SK-N-SH (cell line): Measurements from ENCODE around the gene USP34.

ENCODE experiments used
- GATA2 ChIP-seq: sonication (generic); formaldehyde crosslinking; IDR thresholded peaks from 2 replicates; pipeline ENCODE4 v1.5.0; 2020; ENCODE audit warnings: mild to moderate bottlenecking, missing genetic modification reagents
- JUND ChIP-seq: IDR thresholded peaks from 2 replicates; pipeline ENCODE4 v1.4.0; 2012
- MEF2A ChIP-seq: IDR thresholded peaks from 2 replicates; pipeline ENCODE4 v1.4.0; 2012; ENCODE audit warnings: low read depth, borderline replicate concordance
- NFIC ChIP-seq: IDR thresholded peaks from 2 replicates; pipeline ENCODE4 v1.4.0; 2012; ENCODE audit warnings: borderline replicate concordance
- POLR2AphosphoS5 ChIP-seq: IDR thresholded peaks from 2 replicates; pipeline ENCODE4 v1.6.1; 2012; ENCODE audit warnings: low read depth, low read length
- RAD21 ChIP-seq: IDR thresholded peaks from 2 replicates; pipeline ENCODE4 v1.6.1; 2012; ENCODE audit warnings: mild to moderate bottlenecking, low read length
- REST ChIP-seq: IDR thresholded peaks from 2 replicates; pipeline ENCODE4 v1.6.1; 2012; ENCODE audit warnings: mild to moderate bottlenecking, low read depth, low read length, moderate library complexity
- TCF12 ChIP-seq: IDR thresholded peaks from 2 replicates; pipeline ENCODE4 v1.4.0; 2012
- TEAD4 ChIP-seq: IDR thresholded peaks from 2 replicates; pipeline ENCODE4 v1.4.0; 2012; ENCODE audit warnings: mild to moderate bottlenecking, borderline replicate concordance; ENCODE audit not compliant: insufficient read depth
- TF ChIP-seq, protein P1 (sequence below): fragments of 150-350 bp; IDR thresholded peaks from 2 replicates; pipeline ENCODE4 v1.6.1; 2017; ENCODE audit warnings: antibody characterized with exemption, low read length, low read depth, borderline replicate concordance
- TF ChIP-seq, protein P2 (sequence below): IDR thresholded peaks from 2 replicates; pipeline ENCODE4 v1.4.0; 2012; ENCODE audit warnings: low read depth

DNA sequence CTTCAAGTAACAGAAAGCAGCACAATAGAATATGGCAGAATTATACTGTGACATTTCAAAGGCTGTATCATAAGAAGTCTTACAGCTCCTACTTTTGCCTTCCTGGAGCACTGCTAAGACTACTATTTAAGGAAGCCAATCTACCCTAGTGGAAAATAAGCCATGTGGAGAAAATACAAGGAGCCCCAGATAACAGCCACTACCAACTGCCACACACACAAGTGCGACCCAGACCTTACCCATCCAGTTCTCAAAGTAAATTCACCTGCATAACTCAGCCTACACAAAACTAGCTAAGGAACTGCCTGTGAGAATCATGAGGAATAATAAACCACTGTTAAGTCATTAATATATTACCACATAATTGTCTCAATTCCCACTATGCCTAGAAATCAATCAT is 66.4 kb downstream of the USP34 start:
- TF ChIP-seq REST: no peak
- no peak for TF ChIP-seq RAD21
- no peak for TF ChIP-seq MEF2A
- TF ChIP-seq NFIC: no peak
- TF ChIP-seq TEAD4: no peak
- TF ChIP-seq JUND: no peak
- no peak for TF ChIP-seq GATA2 (CRISPR knock-in tag)
- TF ChIP-seq, protein P1, sequence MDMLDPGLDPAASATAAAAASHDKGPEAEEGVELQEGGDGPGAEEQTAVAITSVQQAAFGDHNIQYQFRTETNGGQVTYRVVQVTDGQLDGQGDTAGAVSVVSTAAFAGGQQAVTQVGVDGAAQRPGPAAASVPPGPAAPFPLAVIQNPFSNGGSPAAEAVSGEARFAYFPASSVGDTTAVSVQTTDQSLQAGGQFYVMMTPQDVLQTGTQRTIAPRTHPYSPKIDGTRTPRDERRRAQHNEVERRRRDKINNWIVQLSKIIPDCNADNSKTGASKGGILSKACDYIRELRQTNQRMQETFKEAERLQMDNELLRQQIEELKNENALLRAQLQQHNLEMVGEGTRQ: no peak
- no peak for TF ChIP-seq TCF12
- TF ChIP-seq, protein P2, sequence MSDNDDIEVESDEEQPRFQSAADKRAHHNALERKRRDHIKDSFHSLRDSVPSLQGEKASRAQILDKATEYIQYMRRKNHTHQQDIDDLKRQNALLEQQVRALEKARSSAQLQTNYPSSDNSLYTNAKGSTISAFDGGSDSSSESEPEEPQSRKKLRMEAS: no peak
- TF ChIP-seq POLR2AphosphoS5: no peak
